Measurements from ENCODE around the gene USP40. TPM values are rescaled to one million over a fixed set of nuclear protein-coding genes. Genes with fewer than 3 reads are reported as not detected.

Gene USP40
- total RNA-seq, 3 donors from 2014 or later: 30.6 to 32.7 (median 31.2) TPM

GRCh38 chr2:233433794-233434193 is 132.8 kb downstream of the USP40 start:
- intact Hi-C loops (cut with DNase I, micrococcal nuclease): no loop called here
- ATAC-seq (no peak), DNase-seq (no peak)
- H3K36me3 ChIP-seq (ENCODE audit: low read depth): no peaks in the 10 kb centered on the region
- no peak for TF ChIP-seq CTCF (IDR thresholded peaks at IDR 0.05)
- peaks cover 5% of the 10 kb centered on the region for H3K4me1 ChIP-seq (ENCODE audit: low read depth)
- no peak overlapping the region for H3K4me3 ChIP-seq
- no peaks in the 10 kb centered on the region for H3K9me3 ChIP-seq

GRCh38 chr2:233433029-233433428 is 133.6 kb downstream of the USP40 start:
- intact Hi-C loops (cut with DNase I, micrococcal nuclease): no loop called here
- H3K4me1 ChIP-seq (ENCODE audit: low read depth): peaks cover 5% of the 10 kb centered on the region
- TF ChIP-seq CTCF (IDR thresholded peaks at IDR 0.05): no peak
- no peak overlapping the region for H3K4me3 ChIP-seq
- no peaks in the 10 kb centered on the region for H3K9me3 ChIP-seq
- no peaks in the 10 kb centered on the region for H3K36me3 ChIP-seq (ENCODE audit: low read depth)
- DNase-seq (no peak), ATAC-seq (no peak)

GRCh38 chr2:233430651-233431050 is 135.9 kb downstream of the USP40 start:
- Histone ChIP-seq H3K4me1 (ENCODE audit: low read depth) (peaks cover 11% of the 10 kb centered on the region), H3K36me3 (ENCODE audit: low read depth) (no peaks in the 10 kb centered on the region), H3K4me3 (no peak overlapping the region), H3K9me3 (no peaks in the 10 kb centered on the region)
- ATAC-seq (no peak), DNase-seq (no peak)
- TF ChIP-seq CTCF (IDR thresholded peaks at IDR 0.05): no peak
- intact Hi-C loops (cut with DNase I, micrococcal nuclease): no loop called here

- Histone ChIP-seq H3K9me3 (no peaks in the 10 kb centered on the region), H3K36me3 (ENCODE audit: low read depth) (no peaks in the 10 kb centered on the region), H3K4me3 (no peak overlapping the region), H3K4me1 (ENCODE audit: low read depth) (peaks cover 12% of the 10 kb centered on the region)
- DNase-seq (no peak), ATAC-seq (peak; percentile 88)
- intact Hi-C loops (cut with DNase I, micrococcal nuclease): no loop called here
- TF ChIP-seq CTCF (IDR thresholded peaks at IDR 0.05): no peak
Observed at GRCh38 chr2:233430081-233430480, 136.5 kb downstream of the USP40 start.

GRCh38 chr2:233429175-233429897 is 137.2 kb downstream of the USP40 start:
- Histone ChIP-seq H3K9me3 (no peaks in the 10 kb centered on the region), H3K4me3 (no peak overlapping the region), H3K4me1 (ENCODE audit: low read depth) (peaks cover 19% of the 10 kb centered on the region), H3K36me3 (ENCODE audit: low read depth) (no peaks in the 10 kb centered on the region)
- ATAC-seq (no peak), DNase-seq (peak in 1 of 3 donors; percentile 32)
- intact Hi-C loops (cut with DNase I, micrococcal nuclease): no loop called here
- no peak for TF ChIP-seq CTCF (IDR thresholded peaks at IDR 0.05)

Data from mucosa of descending colon (tissue), 3 donors.